NCI-H2227 treated with DMSO at 0.1 percent for 48 hours (cell line): ENCODE measurements around the gene RCBTB1.
"Not testable (repeated sequence)": the region's sequence is repeated elsewhere in the genome, so short reads cannot be mapped to it uniquely, and the experiment has no call there.

Source experiments
- DNase-seq: peaks from one replicate; lab custom pipeline; 2025; lab: John Stamatoyannopoulos, UW

RCBTB1 gene

DNA sequence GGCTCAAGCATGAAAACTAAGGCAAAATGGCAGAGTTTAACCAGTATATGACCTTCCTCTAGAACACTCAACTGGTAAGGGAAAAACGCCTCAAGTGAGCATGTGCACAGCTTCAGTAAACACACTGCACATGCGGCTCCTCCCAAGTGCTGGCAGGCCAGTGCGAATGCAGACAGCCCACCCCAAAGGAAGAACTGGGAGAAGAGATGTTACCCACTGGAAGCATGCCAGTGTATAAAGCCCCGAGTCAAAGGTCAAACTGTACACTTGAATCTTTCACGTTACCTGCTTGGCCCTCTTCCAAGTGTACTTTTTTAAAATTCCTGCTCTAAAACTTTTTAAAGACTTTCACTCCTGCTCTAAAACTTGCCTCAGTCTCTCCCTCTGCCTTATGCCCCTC is 19.2 kb upstream of the RCBTB1 start:
- DNase-seq, result peak; percentile 30

DNA sequence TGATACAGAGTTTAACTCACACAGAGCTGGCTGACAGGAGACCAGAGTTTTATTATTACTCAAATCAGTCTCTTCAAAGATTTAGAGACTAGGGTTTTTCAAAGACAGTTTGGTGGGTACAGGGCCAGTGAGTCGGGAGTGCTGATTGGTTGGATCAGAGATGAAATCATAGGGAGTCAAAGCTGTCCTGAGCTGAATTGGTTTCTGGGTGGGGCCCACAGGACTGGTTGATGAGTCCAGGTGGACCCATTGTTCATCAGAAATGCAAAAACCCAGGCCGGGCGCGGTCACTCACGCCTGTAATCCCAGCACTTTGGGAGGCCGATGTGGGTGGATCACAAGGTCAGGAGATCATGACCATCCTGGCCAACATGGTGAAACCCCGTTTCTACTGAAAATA is 17.3 kb upstream of the RCBTB1 start:
- not testable (repeated sequence) for DNase-seq

DNA sequence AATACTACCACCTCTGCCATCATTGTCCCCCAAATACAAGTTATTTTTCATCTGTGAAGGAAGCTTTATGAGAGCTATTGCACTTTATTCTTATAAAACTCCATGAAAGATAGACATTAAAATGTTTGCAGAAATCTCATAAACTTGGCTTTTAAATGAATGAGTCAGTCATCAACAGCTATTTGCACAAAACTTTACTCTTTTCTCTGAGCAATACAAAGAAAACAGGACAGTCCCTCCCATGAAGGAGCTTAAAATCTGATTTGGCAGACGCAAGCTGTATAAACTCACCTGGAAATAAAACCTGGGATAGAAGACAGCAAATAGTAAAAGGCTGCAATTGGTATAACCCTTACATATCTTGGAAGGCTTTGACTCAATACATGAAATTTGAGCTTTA is 16.6 kb upstream of the RCBTB1 start:
- no peak for DNase-seq

DNA sequence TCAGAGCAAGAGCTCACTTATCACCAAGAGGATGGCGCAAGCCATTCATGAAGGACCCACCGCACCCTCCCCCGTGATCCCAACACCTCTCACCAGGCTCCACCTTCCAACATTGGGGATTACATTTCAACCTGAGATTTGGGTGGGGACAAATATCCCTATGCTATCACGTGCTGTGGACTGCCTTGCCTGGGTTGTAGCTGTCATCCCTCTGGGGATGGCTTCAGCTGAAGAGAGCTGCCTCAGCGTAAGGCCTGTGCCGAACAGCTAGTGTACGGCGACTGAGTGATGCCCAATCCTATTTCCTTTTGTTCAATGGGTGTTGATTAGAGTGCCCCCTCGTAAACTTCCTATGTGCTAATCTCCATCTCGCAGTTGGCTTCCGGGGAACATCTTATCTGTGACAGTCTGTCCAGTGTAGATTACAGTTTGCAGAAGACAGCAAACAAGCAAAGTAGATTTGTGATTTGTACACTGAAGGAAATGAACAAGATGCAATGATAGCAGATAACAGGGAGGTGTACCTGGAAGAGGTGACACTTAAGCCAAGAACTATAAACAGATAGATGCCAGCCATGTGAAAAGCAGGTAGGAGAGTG is 11.8 kb upstream of the RCBTB1 start:
- no peak for DNase-seq

- no peak for DNase-seq
These were observed 10.9 kb upstream of the RCBTB1 start for GRCh38 chr13:49596221-49596620.

DNA sequence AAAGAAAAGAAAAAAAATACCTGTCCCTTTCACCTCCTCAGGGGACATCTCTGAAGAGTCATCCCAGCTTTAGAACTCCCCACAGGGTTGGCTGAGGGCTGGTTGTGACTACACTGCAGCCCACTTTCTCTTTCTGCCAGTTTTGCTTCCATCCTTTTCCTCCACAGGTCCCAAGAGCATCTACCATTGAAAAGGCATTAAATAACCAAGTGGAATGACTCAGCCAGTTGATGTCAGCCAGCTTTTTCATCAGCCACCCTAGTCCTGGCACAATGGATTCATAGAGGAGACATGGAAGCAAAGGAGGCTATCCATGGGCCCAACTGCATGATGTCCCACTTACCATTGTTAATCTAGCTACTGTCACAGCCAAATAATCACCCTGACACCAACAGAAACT is 9.2 kb upstream of the RCBTB1 start:
- no peak for DNase-seq

GRCh38 chr13:49593876-49594275 is 8.5 kb upstream of the RCBTB1 start:
- not testable (repeated sequence) for DNase-seq

DNA sequence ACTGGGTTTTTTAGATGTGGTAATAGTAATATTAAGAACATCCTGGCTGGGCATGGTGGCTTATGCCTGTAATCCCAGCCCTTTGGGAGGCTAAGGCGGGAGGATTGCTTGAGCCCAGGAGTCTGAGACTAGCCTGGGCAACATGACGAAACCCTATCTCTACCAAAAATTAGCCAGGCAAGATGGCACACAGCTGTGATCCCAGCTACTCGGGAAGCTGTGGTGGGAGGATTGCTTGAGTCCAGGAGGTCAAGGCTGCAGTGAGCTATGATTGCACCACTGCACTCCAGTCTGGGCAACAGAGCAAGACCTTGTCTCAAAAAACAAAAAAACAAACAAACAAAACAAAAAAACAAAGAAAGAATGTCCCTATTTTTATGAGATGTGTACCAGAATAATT is 5.4 kb upstream of the RCBTB1 start:
- DNase-seq, result not testable (repeated sequence)

DNA sequence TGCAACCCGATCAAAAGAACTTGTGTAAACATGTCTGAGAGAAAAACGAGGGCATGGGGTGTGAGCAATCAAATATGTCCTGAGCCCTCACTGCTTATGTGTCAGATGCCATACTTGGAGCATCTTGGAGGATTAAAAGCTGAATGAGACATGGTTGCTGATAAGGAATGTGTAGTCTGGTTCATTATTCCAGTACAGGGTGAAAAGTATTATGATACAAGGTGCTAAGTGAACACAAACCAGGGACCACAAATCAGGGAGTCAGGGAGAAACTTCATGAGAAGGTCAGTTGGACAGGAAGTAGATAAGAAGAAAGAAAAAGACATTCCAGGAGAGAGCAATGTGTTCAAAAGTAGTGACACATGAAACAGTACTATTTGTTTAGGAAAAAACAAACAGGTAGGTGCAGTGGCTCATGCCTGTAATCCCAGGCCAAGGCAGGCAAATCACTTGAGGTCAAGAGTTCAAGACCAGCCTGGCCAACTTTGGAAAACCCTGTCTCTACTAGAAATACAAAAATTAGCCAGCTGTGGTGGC is 2.0 kb upstream of the RCBTB1 start:
- DNase-seq, result no peak

DNA sequence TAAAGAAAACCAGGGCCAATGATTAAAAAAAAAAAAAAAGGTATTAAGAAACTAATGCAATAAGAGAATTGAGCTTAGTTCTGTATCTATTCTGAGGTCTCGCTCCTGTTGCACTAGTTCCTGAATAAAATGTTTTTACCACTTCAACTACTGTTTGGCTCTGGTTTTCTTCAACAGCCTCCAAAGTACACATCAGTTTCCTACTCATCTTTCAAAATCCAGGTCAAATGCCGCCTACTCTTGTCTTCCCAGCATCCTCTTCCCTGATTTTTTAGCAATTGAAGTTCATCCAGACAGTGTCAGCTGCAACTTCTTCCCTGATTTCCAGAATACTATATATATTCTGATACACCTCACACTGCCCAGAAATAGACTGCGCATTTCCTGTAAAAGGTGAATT is 1.4 kb upstream of the RCBTB1 start:
- DNase-seq, result no peak

DNA sequence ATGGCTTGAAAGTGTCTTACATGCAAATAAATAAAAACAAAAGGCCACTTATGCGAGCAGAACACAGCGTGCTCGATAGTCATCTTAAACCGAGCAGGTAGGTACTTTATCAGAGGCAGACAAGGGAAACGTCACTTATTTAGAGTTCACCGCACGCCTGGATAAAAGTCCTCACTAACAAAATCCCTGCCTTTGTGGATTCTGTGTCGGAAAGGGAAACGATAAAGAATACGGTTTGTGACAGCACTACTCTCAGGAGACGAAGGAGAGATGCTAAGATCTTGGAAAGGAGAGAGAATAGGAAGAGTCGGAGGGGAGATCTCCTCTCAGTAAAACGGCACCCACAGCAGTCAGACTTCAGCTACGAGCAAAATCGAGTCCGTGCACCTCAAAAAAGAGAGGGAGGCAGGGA is 581 bp downstream of the RCBTB1 start:
- DNase-seq, result no peak

DNA sequence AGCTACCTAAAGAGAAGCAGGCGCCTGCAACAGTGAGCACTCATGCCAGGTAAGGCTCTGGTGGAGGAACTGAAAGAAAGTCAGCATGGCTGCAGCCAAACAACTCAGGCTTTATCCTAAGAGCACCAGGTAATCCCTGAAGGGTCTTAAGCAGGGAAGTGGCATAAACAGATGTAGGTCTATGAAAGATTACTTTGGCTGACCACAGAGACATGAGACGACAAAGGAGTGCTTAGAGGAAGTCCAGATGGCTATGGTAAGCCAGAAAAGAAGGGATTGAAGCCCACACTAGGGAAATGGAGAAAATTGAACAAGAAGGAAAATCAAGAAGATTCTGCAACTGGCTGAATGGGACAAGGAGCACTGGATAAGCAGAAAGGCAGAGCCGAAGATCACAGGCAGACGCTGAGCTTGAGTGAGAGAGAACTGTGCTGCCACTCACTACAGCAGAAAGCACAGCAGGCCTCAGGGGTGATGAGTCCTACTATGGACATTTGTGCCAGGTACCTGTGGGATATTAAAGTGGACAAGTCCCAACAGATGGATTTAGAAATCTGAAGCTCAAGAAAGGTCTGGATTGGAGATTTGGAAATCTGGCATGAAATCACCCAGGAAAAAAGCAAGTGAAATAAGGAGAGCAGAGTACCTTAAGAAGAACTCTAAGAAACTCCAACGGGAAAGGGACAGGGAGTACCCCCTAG is 4.2 kb downstream of the RCBTB1 start:
- DNase-seq, result no peak

DNA sequence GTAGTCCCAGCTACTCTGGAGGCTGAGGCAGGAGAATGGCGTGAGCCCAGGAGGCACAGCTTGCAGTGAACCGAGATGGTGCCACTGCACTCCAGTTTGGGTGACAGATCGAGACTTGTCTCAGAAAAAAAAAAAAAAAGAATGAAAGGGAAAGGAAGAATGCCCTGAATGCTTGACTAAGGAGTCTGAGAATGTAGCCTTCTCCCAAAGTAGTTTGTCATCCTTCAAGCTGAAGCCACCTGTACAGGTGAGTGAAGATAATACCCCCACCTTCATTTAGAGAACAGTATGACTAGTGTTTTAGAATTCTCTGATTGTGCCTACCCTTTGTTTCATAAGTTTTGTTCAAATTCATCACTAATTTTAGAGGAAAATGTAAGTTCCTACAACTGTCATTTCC is 5.9 kb downstream of the RCBTB1 start:
- no peak for DNase-seq

GRCh38 chr13:49571299-49572240 is 13.8 kb downstream of the RCBTB1 start:
- DNase-seq, result no peak

DNA sequence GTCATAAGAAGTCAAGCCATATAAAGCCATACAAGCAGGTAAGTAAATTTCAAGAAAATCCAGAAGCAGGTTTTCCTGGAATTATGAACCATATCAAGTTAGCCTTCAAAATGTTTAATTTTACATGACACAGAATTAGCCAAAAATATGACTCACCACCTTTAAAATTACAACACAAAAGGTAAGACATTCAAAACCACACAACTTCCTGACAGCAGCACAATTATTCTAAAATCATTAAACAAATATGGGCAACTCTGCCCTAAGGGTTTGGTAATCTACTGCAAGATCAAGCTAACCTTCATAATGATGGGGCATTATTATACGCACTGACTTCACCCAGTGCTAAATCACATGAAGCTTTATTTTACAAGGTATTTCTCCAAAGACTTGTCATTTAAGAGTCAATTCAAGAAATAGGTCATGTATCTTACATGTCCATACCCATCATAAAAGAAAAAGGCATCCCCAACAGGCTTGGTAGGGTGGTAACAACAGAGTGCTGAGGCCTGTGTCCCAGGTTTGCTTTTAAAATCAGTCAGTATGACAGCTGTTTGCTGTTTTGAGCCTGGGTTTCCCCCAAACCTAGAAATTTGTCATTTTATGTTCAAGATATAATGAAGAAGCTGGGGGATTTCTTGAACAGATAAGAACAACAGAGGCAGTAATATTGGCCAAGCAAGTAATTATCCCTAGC is 15.2 kb downstream of the RCBTB1 start:
- no peak for DNase-seq

DNA sequence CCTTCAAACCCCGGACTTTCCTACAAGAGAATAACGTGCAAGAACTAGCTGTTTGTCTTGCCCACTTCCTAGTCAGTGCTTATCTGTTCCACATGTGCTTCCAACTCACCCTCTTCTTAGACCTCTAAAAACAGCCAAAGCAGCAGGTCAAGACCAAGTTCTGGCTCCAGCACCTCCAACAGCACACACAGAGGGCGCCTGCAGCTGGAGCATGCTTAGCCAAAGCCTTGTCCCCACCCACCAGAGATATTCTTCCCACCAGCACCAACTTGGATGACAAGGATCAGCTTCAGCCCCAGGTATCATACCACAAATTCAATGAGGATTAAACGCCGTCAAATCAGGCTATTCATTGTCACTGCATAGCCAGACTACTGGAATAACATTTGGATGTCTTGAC is 17.9 kb downstream of the RCBTB1 start:
- DNase-seq, result no peak

GRCh38 chr13:49566461-49566860 is 18.9 kb downstream of the RCBTB1 start:
- DNase-seq, result no peak

DNA sequence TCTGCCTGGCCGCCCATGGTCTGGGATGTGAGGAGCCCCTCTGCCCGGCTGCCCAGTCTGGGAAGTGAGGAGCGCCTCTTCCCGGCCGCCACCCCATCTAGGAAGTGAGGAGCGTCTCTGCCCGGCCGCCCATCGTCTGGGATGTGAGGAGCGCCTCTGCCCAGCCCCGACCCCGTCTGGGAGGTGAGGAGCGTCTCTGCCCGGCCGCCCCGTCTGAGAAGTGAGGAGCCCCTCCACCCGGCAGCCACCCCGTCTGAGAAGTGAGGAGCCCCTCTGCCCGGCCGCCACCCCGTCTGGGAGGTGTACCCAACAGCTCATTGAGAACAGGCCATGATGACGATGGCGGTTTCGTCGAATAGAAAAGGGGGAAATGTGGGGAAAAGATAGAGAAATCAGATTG is 19.9 kb downstream of the RCBTB1 start:
- not testable (repeated sequence) for DNase-seq

DNA sequence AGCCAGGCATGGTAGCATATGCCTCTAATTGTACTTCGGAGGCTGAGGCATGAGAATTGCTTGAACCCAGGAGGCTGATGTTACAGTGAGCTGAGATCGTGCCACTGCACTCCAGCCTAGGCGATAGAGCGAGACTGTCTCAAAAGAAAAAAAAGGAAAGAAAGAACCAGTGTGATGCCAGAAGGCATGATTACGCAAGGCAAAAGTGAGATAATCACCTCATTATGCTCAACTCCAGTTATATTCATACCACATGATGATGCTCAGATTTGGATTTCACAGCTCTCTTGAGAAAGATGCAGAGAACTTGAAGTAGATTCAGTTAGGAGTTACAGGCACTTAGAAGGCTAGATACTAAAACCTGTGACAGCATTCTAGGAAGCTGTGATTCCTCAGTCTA is 21.8 kb downstream of the RCBTB1 start:
- no peak for DNase-seq

DNA sequence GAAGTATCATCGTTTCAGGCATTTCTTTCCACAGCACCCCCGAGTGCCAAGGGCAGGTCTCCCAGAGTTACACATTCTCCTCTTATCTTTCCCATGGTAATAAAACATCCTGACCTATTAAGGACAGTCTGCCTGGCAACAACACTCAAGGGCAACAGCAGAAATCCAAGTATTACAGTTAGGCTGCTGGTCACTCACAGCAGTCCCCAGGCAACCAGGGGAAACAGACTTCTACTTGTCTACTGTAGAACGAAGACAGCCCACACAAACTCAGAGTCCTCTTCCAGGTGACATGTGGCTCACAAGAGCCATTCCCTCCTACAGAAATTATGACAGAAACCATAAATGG is 24.3 kb downstream of the RCBTB1 start:
- no peak for DNase-seq

DNA sequence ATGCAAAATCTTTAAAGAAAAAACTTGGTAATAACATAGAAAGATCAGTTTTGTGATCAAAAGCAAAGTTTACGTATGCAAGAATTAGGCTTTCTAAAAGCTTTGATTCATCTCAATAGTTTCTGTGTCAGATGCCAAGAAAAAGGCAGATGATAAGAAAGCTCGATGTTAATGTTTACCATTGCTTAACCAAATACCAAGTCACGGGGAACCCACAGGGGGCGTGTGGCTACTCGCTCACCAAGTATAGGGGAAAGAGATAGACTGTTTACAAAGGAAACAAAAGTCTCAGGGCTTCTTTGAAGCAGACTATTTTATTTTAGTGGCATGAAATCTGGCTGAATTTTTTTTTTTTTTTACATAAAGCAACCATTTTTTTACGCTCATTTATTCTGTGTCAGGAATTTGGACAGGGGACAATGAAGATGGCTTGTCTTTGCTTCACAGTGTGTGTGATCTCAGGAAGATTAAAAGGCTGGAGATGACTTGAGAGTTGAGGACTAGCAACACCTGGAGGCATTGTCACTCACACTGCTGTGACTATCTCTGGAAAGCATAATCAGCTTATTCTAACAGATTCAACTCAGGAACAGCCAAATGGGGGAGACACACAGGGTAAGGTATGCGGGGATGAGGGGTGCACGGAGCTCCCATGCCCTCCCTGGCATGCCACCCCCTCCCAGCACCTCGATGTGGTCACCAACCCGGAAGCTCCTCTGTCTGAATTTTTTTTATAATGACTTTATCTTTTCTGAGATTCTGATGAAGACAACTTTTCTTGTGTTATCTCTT is 24.9 kb downstream of the RCBTB1 start:
- DNase-seq, result no peak
